Fibroblast of peridontal ligament (primary cell): ENCODE measurements around the gene EDARADD.
A peak's percentile ranks its signal among the peaks of the same experiment; 100 is the strongest.
"Not testable (repeated sequence)": the region's sequence is repeated elsewhere in the genome, so short reads cannot be mapped to it uniquely, and the experiment has no call there.

Experiments used
- DNase-seq: peaks from one replicate; pipeline ENCODE4 v3.0.0-alpha.2; 2010; ENCODE audit errors: extremely low read depth

Gene EDARADD

DNA sequence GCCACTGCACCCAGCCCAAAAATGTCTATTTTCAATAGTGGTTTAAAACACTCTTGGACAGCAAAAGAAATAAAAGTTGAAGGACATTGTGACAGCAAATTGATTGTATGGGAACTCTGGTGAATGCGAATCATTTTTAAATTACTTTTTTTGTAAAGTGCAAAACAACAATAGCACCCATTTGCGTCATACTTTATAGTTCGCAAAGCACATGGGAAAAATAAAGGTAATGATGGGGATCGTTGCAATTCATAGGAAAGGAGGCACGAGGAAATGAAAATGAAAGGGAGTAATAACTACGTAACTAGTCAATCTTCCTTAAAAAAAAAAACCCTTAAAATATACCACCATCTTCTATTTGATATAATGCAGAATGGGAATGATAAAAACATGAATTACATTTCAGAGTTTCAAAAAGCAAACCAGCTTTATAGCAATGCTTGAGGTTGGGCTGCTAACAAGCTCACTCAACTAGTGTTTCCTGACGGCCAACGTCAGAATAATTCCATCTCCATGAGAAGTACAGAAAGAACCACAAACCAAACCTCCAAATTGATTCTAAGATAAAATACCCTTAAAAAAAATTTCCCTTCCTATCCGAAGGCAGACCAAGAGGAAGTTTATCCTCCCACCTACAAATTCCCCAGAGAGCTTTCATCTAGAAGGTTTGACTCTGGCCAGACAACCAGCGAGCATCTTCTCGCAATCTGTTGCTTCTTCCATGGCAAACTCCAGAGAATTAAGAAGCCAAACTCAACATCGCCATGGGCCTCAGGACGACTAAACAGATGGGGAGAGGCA, at the start of gene EDARADD:
TSS of gene EDARADD (plus strand) at position 606 of the 801 bp plus-strand sequence. CDS start at position 765, 159 bp downstream.
- DNase-seq = peak; percentile 79

GRCh38 chr1:236345728-236346127, 48.4 kb upstream of the EDARADD start:
- peak; percentile 10 for DNase-seq

DNA sequence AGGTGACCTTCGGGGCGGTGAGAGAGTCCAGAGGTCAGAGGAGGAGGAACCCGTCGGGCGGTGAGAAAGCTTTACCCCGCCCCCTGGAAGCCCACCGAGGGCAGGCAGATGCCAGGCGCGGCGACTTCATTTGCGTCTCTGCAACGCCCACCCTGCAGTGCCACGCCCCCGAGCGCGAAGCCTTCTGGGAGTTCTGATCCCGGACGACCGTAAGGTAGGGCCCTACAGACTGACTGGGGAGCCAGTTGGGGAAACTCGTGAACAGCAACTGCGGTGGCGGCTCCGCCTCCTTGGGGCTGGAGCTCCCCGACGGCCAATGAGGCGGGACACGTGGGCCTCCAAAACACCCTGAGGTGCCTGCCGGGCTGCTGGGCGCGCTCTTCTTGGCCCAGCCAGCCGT, 46.0 kb upstream of the EDARADD start:
- DNase-seq = no peak

DNA sequence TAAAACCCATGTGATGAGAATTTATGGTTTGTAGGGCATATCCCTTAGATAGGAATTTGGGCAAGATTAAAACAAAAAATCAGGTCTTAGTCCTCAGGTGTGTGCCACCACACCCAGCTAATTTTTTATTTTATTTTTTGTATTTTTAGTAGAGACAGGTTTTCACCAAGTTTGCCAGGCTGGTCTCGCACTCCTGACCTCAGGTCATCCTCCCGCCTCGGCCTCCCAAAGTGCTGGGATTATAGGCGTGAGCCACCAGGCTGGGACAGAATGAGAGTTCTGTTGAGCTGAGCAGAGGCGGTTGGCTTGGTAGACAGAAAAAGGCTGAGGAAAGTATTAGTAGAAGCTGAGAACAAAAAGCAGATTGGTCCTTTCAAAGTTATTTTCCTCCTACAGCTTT, 43.8 kb upstream of the EDARADD start:
- DNase-seq = no peak

- DNase-seq = no peak
These were observed 42.1 kb upstream of the EDARADD start for GRCh38 chr1:236351875-236352573.

- not testable (repeated sequence) for DNase-seq
These were observed 41.3 kb upstream of the EDARADD start for GRCh38 chr1:236352747-236353146.

- DNase-seq = no peak
These were observed 40.3 kb upstream of the EDARADD start for GRCh38 chr1:236353813-236354212.

GRCh38 chr1:236354330-236355147, 39.5 kb upstream of the EDARADD start:
- DNase-seq = peak; percentile 45

DNA sequence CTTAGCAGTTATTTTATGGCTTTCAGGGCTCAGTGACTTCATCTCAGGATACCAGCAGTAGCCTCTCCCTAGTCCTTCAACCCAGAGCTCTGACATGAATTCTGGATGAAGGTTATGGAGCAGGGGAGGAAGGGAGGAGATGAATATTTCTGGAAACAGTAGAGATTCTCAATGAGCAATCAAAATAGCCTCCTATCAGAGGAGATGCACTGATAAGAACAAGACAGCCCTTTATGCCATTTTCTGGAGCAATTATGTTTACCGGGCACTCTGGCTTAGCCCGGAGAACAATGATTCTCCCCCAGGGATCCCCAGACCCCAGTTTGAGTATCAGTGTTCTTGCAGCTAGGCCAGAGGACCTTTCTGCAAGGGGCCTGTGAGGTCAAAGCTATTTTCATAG, 37.9 kb upstream of the EDARADD start:
- no peak for DNase-seq

DNA sequence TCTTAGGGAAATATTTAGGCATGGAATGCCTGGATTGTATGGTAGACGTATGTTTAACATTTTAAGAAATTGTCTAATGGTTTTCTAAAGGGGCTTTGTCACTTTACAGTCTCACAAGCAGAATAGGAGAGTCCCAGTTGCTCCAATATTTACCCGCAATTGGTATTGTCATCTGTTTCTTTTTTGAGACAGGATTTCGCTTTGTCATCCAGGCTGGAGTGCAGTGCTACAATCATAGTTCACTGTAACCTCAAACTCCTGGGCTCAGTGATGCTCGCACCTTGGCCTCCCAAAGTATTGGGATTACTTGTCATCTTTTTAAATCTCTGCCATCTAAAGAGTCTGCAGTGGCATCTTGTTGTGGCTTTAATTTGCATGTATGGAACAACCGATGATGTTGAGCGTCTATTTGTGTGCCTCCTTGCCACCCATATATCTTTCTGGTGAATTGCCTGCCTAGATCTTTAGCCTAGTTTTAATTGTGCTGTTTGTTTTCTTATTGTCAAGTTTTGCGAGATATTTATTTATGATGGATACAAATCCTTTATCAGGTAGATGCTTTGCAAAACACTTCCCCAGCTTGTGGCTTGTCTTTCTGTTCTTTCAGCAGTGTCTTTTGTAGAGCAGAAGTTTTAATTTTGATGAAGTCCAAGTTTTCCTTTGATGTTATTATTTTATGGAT, 32.0 kb upstream of the EDARADD start:
- no peak for DNase-seq

GRCh38 chr1:236363237-236363636, 30.8 kb upstream of the EDARADD start:
- no peak for DNase-seq

DNA sequence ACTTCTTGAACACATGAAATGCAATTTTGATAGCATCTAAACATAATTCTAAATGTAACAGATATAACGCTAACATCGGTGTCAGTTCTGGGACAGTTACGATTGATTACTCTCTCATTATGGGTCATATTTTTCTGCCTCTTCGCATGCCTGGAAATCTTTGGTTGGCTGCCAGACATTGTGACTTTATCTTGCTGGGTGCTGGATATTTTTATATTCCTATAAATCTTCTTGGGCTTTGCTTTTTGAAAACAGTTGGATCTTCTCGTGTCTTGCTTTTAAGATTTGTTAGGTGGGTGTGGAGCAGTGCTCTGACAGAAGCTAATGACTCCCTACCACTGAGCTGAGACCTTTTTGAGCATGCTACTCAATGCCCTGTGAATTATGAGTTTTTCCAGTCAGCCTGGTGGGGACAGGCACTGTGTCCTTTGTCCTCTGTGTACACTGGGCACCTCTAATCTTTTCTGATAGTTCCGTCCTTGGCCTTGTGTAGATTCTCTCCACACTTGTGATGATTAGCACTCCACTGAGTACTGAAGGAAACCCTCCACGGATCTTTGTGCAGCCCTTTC, 28.0 kb upstream of the EDARADD start:
- DNase-seq = no peak

DNA sequence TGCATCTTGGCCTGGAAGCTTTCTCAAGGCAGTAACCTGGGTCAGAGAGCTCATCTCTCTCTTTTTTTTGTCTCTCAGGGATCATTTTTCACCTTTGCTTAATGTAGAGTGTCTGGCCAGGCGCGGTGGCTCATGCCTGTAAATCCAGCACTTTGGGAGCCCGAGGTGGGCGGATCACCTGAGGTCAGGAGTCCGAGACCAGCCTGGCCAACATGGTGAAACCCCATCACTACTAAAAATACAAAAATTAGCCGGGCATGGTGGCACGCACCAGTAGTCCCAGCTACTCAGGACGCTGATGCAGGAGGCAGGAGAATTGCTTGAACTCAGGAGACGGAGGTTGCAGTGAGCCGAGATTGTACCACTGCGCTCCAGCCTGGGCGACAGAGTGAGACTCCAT, 27.4 kb upstream of the EDARADD start:
- not testable (repeated sequence) for DNase-seq

DNA sequence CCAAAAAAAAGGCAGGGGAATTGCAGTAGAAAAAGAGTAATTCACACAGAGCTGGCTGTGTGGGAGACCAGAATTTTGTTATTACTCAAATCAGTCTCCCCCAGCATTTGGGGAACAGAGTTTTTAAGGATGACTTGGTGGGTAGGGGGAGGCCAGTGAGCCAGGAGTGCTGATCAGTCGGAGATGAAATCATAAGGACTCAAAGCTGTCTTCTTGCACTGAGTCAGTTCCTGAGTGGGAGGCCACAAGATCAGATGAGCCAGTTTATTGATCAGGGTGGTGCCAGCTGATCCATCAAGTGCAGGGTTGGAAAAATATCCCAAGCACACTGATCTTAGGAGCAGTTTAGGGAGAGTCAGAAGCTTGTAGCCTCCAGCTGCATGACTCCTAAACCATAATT, 23.7 kb upstream of the EDARADD start:
- no peak for DNase-seq

- DNase-seq = no peak
These were observed 23.0 kb upstream of the EDARADD start for GRCh38 chr1:236371083-236371482.

DNA sequence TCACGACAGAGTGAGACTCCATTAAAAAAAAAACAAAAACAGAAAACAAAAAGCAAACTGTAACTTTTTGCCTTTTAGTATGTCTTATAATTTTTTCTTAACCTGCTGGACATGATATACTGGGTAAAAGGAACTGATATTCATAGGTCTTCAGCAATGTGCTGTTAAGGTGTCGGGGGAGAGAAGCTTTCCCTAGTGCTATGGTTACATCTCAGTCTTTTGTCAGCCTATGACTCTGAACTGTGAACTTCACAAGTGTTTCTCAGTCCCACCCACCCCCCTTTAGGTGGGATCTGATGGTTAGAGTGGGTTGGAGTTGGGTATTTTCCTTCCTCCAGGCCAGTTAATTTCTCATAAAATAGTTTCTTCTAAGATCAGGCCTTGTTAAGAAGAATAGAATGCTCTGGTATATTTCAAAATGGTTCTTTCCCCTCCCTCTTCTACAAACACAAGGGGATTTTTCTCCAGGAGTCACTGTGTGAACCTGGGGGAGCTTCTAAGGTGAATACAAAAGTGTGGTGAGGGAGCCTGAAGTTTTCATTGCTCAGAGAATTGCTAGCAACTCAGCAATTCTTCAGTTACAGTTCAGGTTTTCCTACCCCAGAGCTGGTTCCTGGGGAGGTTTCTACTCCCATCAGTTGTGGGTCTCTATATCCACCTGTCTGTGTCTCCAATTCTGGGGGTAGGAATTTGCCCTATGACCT, 16.1 kb upstream of the EDARADD start:
- no peak for DNase-seq

DNA sequence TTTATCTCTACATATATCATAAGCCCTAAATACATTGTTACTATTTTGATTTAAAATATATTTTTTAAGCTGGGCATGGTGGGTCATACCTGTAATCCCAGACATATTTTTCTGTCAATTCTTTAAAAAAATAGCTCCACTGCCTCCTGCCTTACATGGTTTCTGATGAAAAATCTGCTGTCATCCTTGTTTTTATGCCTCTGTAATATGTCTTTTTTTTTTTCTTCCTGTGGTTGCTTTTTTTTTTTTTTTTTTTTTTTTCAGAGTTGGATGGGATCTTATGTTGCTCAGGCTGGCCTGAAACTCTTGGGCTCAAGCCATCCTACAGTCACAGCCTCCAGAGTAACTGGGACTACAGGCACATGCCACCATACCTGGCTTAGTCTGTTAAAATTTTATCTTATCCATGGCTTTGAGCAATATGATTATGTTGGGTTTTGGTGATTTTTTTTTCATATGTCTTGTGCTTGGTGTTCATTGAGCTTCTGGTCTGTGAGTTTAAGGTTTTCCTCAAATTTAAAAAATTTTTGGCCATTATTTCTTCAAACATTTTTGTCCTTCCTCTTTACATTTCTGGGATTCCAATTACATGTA, 12.4 kb upstream of the EDARADD start:
- DNase-seq = no peak

DNA sequence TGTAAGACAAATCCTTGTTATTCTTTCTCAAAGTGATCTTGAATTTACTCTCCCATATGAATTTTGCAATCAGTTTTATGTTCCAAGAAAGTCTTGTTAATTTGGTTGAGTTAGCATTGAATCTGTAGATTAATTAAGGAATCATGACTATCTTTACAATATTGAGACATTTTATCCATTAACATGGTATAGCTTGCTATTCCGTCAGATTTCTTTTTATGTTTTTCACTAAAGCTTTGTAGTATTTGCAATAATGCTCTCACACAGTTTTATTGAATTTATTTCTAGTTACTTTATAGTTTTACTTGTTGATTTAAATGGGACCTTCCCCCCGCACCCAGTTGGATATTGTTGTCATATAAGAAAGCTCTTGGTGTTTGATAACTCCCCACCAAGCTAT, 5.8 kb upstream of the EDARADD start:
- DNase-seq = no peak

DNA sequence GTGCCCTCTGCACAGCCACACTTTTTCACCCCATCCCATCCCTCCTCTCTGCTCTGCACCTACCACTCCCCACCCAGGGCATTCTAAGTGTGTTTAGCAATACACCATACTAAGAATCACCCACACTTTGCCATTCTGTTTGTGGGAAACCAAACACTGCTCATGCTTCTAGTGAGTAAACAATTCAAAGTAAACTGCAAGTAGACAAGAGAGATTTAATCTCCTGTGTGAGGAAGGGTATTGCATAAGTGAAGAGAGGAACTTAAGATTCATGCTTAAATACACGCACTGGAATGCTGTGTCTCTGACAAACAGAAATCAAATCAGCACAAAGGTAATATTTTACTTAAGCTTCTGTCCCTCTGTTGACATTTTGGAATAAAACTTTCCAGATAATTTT, 4.8 kb upstream of the EDARADD start:
- no peak for DNase-seq

- DNase-seq = no peak
These were observed 3.1 kb upstream of the EDARADD start for GRCh38 chr1:236391008-236391407.
